K562 (cell line): Measurements from ENCODE around the gene LZTS2. TPM values are rescaled to one million over a fixed set of nuclear protein-coding genes. Genes with fewer than 3 reads are reported as not detected.

Source experiments
- CTCFL ChIP-seq: IDR thresholded peaks from 2 replicates; pipeline ENCODE4 v1.6.1; 2011; ENCODE audit warnings: borderline replicate concordance, low read depth, mild to moderate bottlenecking, moderate library complexity, low read length; ENCODE audit not compliant: insufficient read depth, poor library complexity, severe bottlenecking
- ELF2 ChIP-seq: fragments of 250-450 bp; sonication (Bioruptor Pico); IDR thresholded peaks from 2 replicates; pipeline ENCODE4 v1.5.0; 2021; ENCODE audit warnings: mild to moderate bottlenecking
- FOXK2 ChIP-seq, 2 experiments: fragments of 450-650 bp; IDR thresholded peaks in 1 of 2; conservative IDR thresholded peaks in 1 of 2; 2 replicates each; pipeline ENCODE4 v1.6.1; 2016; ENCODE audit warnings: low read depth in 2 of 2, mild to moderate bottlenecking in 1 of 2
- JUN ChIP-seq, 2 experiments: sonication (generic) in 1 of 2; formaldehyde crosslinking in 1 of 2; IDR thresholded peaks; 2 replicates each; pipeline versions ENCODE4 v1.6.1 to v1.8.0; 2012 to 2022; ENCODE audit warnings: borderline replicate concordance in 2 of 2, mild to moderate bottlenecking in 2 of 2, improper control_type of control experiment in 1 of 2, low read depth in 1 of 2, low read length in 1 of 2, missing genetic modification reagents in 1 of 2
- KAT2B ChIP-seq: IDR thresholded peaks from one replicate; pipeline ENCODE4 v1.6.1; 2012; ENCODE audit warnings: low read depth, mild to moderate bottlenecking, control low read depth, inconsistent platforms, low read length, moderate library complexity
- MCM5 ChIP-seq: fragments of 450-650 bp; IDR thresholded peaks from 2 replicates; pipeline ENCODE4 v1.6.1; 2016; ENCODE audit warnings: low read depth
- POLR2G ChIP-seq: fragments of 200-400 bp; formaldehyde crosslinking; IDR thresholded peaks from 2 replicates; pipeline ENCODE4 v1.6.1; 2017; ENCODE audit warnings: low read depth, mild to moderate bottlenecking, antibody characterized with exemption, low read length, moderate library complexity
- RB1 ChIP-seq: fragments of 450-650 bp; IDR thresholded peaks from 2 replicates; pipeline ENCODE4 v1.6.1; 2017; ENCODE audit warnings: low read depth, mild to moderate bottlenecking
- SREBF1 ChIP-seq: fragments of 150-350 bp; IDR thresholded peaks from 2 replicates; pipeline ENCODE4 v1.6.1; 2014; ENCODE audit warnings: antibody characterized with exemption, low read depth, low read length, borderline replicate concordance
- ZNF121 ChIP-seq: sonication (generic); formaldehyde crosslinking; conservative IDR thresholded peaks from 2 replicates; pipeline ENCODE4 v1.8.0; 2022; ENCODE audit warnings: missing genetic modification reagents
- ZNF444 ChIP-seq: fragments of 250-450 bp; sonication (Bioruptor Pico); IDR thresholded peaks from 2 replicates; pipeline ENCODE4 v1.4.0; 2020; ENCODE audit warnings: mild to moderate bottlenecking, moderate library complexity
- polyA plus RNA-seq, 8 experiments: library from polyadenylated mRNA; depleted of rRNA in 4 of 8; stranded (reverse) in 5 of 8; unstranded in 3 of 8; fragments of >200 nt; fragmentation: Nextera tagmentation in 2 of 8; fragmentation: Illumina TruSeq in 1 of 8; extraction: Ambion mirVana in 2 of 8; extraction: Trizol in 1 of 8; gene quantifications; 2 replicates each; pipeline versions ENCODE4 v1.2.1 to v1.2.3, GENCODE V29; 2011 to 2014; ENCODE audit warnings: inconsistent platforms in 1 of 8, missing spikeins in 1 of 8
- total RNA-seq, 7 experiments: library from RNA; depleted of rRNA in 6 of 7; stranded (reverse); fragments of >200 nt in 6 of 7; fragmentation: Illumina TruSeq in 2 of 7; extraction: Trizol in 2 of 7; gene quantifications; 2 replicates each; pipeline versions ENCODE4 v1.2.1 to v1.2.3, GENCODE V29; 2011 to 2021; ENCODE audit warnings: low replicate concordance in 1 of 7
- TF ChIP-seq, protein P1 (sequence below): fragments of 250-450 bp; sonication (Bioruptor Pico); IDR thresholded peaks from 2 replicates; pipeline ENCODE4 v1.5.0; 2020; ENCODE audit warnings: mild to moderate bottlenecking, borderline replicate concordance
- TF ChIP-seq, protein P2 (sequence below): fragments of 450-650 bp; formaldehyde crosslinking; IDR thresholded peaks from 2 replicates; pipeline ENCODE4 v1.4.0; 2022; ENCODE audit warnings: mild to moderate bottlenecking, moderate library complexity
- TF ChIP-seq, protein P3 (sequence below): fragments of 250-450 bp; sonication (Bioruptor Pico); IDR thresholded peaks from 2 replicates; pipeline ENCODE4 v1.5.0; 2021

Gene LZTS2
- total and polyA plus RNA-seq, 9 of the 15 experiments (the other 6 are each of a cell fraction or from before 2014, with no cell fraction given) = 0.23 to 42.5 (median 14.7) TPM

- TF ChIP-seq CTCFL (peak; percentile 86), JUN (IDR thresholded peaks at IDR 0.05; ENCODE audit: borderline replicate concordance, low read depth, low read length) (no peak), JUN (CRISPR knock-in tag; IDR thresholded peaks at IDR 0.05; ENCODE audit: borderline replicate concordance) (no peak), FOXK2 (conservative IDR thresholded peaks at IDR 0.05 in 1 of 2, IDR thresholded peaks at IDR 0.05 in 1 of 2; ENCODE audit: low read depth in 2 of 2) (no peak), RB1 (peak; percentile 54; the same call in 1 of the 2 replicates), KAT2B (no peak), SREBF1 (no peak), POLR2G (no peak), MCM5 (no peak), ZNF121 (CRISPR knock-in tag) (peak; percentile 75; the same call in 1 of the 2 replicates), ZNF444 (CRISPR knock-in tag) (no peak), ELF2 (CRISPR knock-in tag) (no peak)
- TF ChIP-seq, protein P1, sequence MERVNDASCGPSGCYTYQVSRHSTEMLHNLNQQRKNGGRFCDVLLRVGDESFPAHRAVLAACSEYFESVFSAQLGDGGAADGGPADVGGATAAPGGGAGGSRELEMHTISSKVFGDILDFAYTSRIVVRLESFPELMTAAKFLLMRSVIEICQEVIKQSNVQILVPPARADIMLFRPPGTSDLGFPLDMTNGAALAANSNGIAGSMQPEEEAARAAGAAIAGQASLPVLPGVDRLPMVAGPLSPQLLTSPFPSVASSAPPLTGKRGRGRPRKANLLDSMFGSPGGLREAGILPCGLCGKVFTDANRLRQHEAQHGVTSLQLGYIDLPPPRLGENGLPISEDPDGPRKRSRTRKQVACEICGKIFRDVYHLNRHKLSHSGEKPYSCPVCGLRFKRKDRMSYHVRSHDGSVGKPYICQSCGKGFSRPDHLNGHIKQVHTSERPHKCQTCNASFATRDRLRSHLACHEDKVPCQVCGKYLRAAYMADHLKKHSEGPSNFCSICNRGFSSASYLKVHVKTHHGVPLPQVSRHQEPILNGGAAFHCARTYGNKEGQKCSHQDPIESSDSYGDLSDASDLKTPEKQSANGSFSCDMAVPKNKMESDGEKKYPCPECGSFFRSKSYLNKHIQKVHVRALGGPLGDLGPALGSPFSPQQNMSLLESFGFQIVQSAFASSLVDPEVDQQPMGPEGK (CRISPR knock-in tag) = no peak
- TF ChIP-seq, protein P2, sequence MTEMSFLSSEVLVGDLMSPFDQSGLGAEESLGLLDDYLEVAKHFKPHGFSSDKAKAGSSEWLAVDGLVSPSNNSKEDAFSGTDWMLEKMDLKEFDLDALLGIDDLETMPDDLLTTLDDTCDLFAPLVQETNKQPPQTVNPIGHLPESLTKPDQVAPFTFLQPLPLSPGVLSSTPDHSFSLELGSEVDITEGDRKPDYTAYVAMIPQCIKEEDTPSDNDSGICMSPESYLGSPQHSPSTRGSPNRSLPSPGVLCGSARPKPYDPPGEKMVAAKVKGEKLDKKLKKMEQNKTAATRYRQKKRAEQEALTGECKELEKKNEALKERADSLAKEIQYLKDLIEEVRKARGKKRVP = no peak
- TF ChIP-seq, protein P3, sequence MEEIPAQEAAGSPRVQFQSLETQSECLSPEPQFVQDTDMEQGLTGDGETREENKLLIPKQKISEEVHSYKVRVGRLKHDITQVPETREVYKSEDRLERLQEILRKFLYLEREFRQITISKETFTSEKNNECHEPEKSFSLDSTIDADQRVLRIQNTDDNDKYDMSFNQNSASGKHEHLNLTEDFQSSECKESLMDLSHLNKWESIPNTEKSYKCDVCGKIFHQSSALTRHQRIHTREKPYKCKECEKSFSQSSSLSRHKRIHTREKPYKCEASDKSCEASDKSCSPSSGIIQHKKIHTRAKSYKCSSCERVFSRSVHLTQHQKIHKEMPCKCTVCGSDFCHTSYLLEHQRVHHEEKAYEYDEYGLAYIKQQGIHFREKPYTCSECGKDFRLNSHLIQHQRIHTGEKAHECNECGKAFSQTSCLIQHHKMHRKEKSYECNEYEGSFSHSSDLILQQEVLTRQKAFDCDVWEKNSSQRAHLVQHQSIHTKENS (CRISPR knock-in tag) = no peak
Observed at GRCh38 chr10:101050208-101051069, 50.8 kb downstream of the LZTS2 start (continued).
